Gastroesophageal sphincter (tissue), 3 donors: ENCODE data around the gene KIAA1210.

ENCODE experiments used
- CTCF ChIP-seq, 4 experiments: fragments of 200-600 bp in 2 of 4; fragments of 450-650 bp in 2 of 4; sonication (generic) in 1 of 4; IDR thresholded peaks; one replicate each; pipeline ENCODE4 v1.5.1; 2017 to 2019; ENCODE audit warnings: antibody characterized with exemption in 4 of 4, mild to moderate bottlenecking in 2 of 4, moderate library complexity in 2 of 4
- EP300 ChIP-seq: sonication (generic); formaldehyde crosslinking; IDR thresholded peaks from one replicate; pipeline ENCODE4 v1.6.1; 2017; ENCODE audit warnings: antibody characterized with exemption, mild to moderate bottlenecking
- POLR2A ChIP-seq, 2 donors: fragments of 450-650 bp; IDR thresholded peaks; one replicate each; pipeline ENCODE4 v1.6.1; 2017; ENCODE audit warnings: antibody characterized with exemption in 2 of 2, mild to moderate bottlenecking in 2 of 2, moderate library complexity in 1 of 2
- POLR2AphosphoS5 ChIP-seq: sonication (generic); formaldehyde crosslinking; IDR thresholded peaks from one replicate; pipeline ENCODE4 v1.6.1; 2017; ENCODE audit warnings: antibody characterized with exemption

DNA sequence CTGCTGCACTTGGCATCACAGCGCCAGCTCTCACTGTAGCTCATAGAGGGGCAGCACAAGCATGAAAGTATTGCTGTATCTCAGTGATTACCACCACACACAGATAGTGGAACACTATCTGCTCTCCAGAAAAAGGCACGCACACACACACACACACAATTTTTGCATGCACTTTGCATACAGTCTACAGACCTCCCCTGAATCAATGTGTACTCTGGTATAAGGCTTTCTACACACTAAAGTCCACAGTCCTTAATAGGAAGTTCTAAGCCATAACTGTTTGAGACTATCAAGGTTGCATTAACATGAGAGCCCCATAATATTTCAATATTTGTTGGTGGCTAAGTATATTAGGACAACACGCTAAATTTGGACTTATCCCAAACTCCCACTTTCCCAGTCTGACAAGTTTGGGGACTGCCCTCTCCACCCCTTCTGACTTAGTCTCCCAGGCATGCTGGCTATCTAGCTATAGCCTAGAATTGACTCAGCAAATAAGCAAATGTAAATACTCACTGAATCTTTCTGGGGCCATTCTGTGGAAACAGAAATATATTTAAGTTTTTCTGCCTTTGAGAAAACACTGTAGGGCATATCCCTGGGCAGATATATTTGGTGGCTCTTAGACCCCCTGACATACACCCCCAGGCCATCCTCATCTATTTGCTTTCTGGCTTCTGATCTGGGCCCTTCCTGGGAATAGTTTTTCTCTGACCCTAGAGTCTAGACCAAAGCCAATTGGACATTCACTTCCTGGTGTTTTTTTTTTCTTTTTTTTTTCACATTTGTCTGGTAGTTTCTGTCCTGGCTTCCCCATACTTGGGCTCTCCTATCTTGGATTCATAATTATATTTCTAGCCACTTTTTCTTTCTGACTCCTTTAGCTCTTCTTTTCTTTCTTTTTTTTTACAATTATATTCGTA lies 91.2 kb downstream of the KIAA1210 start:
- TF ChIP-seq POLR2A (IDR thresholded peaks at IDR 0.05) (no peak), CTCF (IDR thresholded peaks at IDR 0.05) (no peak), EP300 (no peak), POLR2AphosphoS5 (no peak)
